GM11168 (cell line): ENCODE data around the gene TERB1.

Source experiments
- in situ Hi-C: fragments of 300-500 bp; cut with MboI; formaldehyde crosslinking; loops from one replicate; pipeline ENCODE4 v1.12.0; 2022; ENCODE audit warnings: low sequenced_read_pairs; ENCODE audit not compliant: unreplicated experiment

Gene TERB1

DNA sequence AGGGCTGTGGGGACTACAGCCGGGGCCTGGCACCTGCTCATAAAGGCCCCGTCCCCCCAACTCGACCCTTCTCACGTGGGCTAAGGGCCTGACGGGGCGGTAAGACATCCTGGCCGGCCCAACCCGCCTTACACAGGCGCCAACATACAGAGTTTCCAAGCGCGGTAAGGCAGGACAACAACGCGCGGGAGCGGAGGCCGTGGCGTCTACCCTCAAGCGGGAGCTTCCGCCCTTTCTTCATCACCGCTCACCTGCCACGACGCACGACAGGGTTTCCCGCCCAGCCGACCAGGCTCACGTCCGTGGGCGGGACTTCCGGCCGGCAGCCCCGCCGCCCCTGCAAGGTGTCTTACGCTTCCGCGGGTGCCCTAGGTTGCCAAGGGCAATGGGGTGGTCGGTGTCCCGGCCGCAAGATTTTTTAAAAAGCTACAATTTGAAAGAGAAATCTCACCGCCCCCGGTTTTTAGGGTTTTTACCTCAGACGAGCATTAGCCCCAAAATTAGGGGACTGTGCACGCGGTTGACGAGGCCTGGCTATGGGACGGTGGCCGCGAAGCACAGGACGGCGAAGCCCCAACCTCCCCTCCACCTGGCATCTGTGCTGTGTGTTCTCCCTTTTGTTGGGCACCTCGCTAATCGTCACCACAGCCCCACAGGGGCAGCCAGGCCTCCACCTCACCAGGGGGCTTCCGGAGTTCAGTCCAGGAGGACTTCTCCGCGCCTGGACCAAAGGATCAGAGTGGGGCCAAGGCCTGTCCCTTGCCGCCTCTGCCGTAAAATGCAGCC is at the start of gene TERB1:
Gene TERB1, minus strand, starts transcription at position 265 of the 786 bp plus-strand sequence. CDS start 4,786 bp downstream, outside the sequence.
- in situ Hi-C loops: no loop called here

DNA sequence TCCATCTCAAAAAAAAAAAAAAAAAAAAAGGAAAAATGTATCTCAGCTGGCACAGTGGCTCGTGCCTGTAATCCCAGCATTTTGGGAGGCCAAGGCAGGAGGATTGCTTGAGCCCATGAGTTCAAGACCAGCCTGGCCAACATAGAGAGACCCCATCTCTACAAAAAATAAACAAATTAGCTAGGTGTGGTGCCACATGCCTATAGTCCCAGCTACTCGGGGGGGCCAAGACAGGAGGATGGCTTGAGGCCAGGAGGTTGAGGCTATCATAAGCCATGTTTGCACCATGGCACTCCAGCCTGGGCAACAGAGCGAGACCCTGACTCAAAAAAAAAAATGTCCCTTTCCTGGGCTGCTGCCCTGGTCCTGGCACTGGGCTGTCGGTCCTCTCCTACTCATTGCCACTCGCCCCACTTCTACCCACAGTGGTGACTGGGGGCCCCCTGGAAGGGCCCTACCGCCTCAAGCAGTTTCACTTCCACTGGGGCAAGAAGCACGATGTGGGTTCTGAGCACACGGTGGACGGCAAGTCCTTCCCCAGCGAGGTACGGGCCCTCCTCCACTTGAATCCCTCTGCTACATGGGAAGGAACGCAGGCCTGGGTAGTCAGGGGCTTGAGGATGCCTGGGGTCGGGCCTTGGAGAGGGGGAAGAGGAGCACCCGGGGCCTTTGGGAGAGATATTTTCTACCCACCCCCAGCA is 48.9 kb upstream of the TERB1 start:
- in situ Hi-C loops: no loop called here

- in situ Hi-C loops: no loop called here
Observed at GRCh38 chr16:66849549-66849948, 48.2 kb upstream of the TERB1 start.

DNA sequence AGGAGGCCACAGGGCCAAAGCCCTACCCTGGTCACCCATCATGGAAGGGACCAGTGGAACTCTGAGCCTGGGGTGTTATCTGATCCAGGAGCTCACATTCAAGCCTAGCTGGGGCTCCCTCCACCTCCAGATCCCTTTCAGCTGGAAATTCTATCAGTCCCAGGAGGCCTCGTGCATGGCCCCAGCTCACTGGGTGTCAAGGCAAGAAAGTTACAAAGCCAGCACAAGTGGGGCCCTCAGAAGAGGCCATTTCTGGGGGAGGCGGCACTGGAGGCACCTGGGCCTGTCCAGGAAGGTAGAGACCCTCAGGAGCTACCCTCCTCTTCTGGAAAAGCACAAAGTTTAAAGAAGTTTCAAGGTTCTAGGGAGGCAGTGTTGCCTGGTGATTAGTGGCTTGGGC is 47.6 kb upstream of the TERB1 start:
- in situ Hi-C loops: no loop called here

DNA sequence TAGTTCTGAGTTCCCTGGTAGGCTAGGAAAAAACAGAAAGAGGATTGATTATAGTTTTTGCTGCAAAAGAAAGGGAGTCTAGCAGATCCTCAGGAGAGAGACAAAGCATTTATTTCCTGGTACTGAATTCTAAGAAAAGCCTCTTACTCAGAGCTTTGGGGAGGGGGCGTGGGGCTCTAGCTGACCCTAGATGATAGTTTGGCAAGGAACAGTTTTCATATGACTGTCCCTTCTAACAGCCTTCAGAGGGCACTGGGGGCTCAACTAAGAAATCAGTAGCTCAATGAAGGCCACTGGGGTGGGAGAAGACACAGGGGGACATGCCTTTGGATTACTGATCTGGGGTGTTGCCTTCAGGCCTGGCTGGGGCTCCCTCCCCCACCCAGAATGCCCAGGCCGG is 46.8 kb upstream of the TERB1 start:
- in situ Hi-C loops: no loop called here

GRCh38 chr16:66847533-66848067 is 46.2 kb upstream of the TERB1 start:
- in situ Hi-C loops: no loop called here

DNA sequence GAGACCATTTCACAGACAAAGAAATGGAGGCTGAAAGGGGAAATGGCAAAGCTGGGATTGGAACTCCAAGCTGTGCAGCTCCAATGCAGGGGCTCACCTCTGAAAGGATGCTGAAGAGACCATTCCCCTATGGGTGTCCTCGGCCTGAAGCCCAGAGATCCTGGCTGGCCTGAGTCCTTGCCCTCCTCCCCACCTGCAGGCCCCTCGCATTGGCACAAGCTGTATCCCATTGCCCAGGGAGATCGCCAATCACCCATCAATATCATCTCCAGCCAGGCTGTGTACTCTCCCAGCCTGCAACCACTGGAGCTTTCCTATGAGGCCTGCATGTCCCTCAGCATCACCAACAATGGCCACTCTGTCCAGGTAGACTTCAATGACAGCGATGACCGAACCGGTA is 45.4 kb upstream of the TERB1 start:
- in situ Hi-C loops: no loop called here

DNA sequence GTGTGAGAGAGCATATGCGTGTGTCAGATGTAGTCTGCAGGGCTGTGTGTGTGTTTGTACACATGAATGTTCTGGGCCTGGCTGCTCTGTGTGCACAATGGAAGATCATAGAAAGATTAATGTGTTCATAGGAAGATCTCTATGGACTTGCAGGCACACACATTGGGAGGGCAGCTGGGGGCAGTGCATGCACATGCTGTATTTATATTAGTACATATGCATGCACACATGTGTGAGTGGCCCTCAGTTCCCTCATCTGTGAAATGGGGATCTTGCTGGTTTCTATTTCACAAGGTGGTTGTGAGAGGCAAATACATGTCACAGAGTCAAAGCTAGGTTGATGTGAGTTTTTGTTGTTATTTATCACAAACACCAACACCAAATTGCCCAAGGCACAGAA is 44.9 kb upstream of the TERB1 start:
- in situ Hi-C loops: no loop called here

GRCh38 chr16:66845791-66846221 is 44.4 kb upstream of the TERB1 start:
- in situ Hi-C loops: no loop called here

- in situ Hi-C loops: no loop called here
Observed at GRCh38 chr16:66845080-66845410, 43.7 kb upstream of the TERB1 start.

DNA sequence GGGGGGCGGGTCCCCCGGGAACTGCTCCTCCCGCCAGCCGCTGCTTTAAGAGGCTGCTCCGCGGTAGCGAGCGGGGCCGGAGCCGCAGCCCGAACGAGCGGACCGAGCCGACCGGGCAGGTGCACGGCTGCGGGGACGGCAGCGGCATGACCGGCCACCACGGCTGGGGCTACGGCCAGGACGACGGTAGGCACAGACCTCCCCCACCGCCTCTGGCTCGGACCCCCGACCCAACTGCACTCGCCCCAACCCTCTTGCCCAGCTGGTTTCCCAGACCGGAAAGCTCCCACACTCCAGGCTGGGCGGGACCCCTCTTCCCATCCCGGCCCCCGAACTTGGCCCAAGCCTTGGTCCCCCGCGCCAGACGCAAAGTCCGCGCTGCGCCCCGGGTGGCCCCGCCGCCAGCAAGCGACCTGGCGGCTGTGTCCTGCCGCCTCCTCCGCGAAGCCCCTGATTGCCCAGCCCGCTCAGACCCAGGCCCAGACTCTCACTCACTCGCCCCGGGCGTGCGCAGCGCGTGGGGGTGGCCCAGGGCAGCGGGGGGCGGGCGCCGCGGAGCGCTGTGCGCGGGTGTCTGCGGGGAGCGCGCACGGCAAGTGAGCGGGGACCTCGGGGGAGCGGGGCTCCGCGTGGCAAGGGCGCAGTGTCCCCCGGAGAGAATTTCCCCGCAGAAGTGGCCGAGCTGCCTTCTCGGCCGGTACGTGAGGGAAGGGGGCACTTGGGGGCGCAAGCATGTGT is 43.1 kb upstream of the TERB1 start, which contains the start of gene CA7:
Gene CA7, plus strand, starts transcription at position 73 of the 738 bp plus-strand sequence. Its CDS starts 74 bp downstream, at position 147.
- in situ Hi-C loops: no loop called here

GRCh38 chr16:66844009-66844341 is 42.6 kb upstream of the TERB1 start:
- in situ Hi-C loops: no loop called here

DNA sequence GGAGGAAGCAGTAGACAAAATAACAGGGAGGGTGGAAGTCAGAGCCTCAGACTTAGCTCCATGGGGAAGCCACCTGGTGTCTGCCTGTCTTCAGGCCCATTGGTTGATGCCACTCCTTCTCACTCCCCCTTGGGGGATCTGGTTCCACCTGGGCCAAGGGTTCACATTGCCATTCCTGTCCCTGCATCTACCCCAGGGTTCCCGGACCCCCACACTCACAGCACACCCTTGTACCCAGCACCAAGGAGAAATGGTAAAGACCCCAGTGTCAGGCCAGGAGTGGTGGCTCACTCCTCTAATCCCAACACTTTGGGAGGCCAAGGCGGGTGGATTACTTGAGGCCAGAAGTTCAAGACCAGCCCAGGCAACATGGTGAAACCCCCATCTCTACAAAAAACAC is 41.8 kb upstream of the TERB1 start:
- in situ Hi-C loops: no loop called here

DNA sequence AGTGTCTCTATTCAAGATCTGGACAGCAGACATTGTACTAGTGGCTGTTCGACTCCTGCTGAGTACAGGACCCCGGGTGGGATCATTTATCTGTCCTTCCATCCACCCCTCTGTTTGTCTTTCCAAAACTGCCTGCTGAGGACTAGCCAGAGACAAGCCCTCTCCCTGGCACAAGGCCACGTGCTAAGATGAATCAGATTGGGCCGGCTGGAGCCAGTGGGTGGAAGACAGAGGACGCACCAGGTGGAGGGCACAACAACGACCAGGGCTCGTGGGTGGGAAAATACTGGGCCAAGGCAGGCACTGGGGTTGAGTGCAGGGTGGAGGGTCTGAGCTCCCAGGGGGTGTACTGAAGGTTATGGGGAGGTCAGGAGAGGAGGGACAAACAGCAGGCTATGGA is 41.4 kb upstream of the TERB1 start:
- in situ Hi-C loops: no loop called here

GRCh38 chr16:66841366-66841765 is 40.0 kb upstream of the TERB1 start:
- in situ Hi-C loops: no loop called here

DNA sequence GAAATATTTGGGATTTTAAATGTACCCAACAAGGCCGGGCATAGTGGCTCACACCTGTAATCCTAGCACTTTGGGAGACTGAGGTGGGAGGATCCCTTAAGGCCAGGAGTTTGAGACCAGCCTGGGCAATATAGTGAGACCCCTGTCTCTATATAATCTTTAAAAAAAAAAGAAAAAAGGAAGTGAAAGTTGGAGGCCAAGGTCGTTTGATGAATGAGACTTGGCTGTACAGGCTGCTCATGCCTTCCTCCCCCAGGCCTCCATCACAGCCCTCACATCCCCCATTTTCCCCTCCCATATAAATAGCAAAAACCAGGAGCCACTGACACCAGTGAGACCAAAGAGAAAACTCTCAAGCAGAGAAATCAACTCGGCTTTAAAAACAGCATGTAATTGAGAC is 39.5 kb upstream of the TERB1 start:
- in situ Hi-C loops: no loop called here

DNA sequence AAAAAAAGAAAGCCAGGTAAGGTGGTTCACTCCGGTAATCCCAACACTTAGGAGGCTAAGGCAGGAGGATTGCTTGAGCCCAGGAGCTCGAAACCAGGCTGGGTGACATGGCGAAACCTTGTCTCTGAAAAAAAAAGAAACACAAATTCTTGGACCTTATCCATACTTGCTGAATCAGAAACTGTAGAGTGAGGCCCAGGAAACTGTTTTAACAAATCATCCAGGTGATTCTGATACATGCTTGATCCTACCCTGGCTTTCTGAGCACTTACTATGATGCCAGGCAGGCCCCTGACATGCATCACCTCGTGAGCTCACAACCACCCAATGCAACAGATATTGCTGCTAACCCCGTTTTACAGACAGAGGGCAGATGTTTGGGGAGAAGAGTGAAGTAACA is 33.4 kb upstream of the TERB1 start:
- in situ Hi-C loops: no loop called here

DNA sequence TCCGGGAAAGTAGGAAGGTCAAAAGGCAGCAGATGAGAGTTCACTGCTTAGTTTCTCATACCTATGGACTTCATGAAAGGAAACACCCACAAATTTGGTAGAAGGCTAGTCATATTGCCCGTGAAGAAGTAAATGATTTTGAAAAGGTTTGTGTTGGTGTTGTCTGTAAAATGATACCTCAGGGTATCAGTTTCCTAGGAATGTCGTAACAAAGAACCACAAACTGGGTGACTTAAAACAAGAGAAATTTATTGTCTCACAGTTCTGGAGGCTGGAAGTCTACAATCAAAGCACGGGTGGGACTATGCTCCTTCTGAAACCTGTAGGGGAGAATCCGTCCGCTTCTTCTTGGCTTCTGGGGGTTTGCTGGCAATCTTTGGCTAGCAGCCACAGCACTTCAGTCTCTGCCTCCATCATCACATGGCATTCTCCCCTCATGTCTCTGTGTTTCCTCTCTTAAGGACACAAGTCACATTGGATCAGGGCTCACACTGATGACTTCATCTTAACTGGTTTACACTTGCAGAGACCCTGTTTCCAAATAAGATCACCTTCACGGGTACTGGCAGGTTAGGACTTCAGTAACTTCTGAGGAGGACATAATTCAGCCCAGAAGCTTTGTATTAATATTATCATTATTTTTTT is 31.4 kb upstream of the TERB1 start:
- in situ Hi-C loops: no loop called here

DNA sequence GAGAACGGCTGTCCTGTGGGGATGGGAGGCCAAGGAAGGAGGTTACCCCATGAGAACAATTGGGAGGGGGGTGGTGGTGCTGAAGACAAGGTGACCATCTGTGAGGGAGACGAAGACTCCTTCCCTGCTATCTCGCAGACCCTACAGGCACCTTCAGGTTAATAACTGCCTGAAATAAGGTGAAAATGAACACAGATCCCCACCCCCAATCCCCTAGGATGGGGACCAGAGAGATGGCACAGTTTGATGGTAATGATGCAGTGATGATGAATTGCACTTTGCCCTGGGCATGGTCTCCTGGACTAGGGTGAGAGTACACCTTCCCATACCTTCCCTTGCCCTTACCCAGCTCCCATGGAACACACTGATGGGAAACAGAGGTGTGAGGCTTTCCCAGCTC is 30.8 kb upstream of the TERB1 start:
- in situ Hi-C loops: no loop called here
